ENCODE measurements around the gene LAMB4. TPM values are rescaled to one million over a fixed set of nuclear protein-coding genes. Genes with fewer than 3 reads are reported as not detected.

Gene LAMB4
- polyA plus RNA-seq, 1 experiment = 0.20 TPM

- no peak for DNase-seq (ENCODE audit: low read depth)
- CTCF ChIA-PET = interaction anchor here (1.9 kb wide), 1 partner anchor 42 kb away, joined by 4 read pairs; no protein-coding TSS in a partner anchor
- POLR2A ChIA-PET = no interaction called here
- H3K4me3 ChIP-seq (ENCODE audit: low read depth, low read length) = no peak overlapping the region
- TF ChIP-seq CTCF (IDR thresholded peaks at IDR 0.05; ENCODE audit: insufficient read depth, low read depth, low read length) = no peak
- no peaks in the 10 kb centered on the region for H3K36me3 ChIP-seq (ENCODE audit: control insufficient read depth, insufficient read depth, low read length)
- H3K27me3 ChIP-seq (ENCODE audit: control insufficient read depth, insufficient read depth, low read length) = no peaks in the 10 kb centered on the region
Observed at GRCh38 chr7:108103558-108104298, 26.4 kb downstream of the LAMB4 start.

GRCh38 chr7:108102671-108103312 is 27.4 kb downstream of the LAMB4 start:
- no peaks in the 10 kb centered on the region for H3K27me3 ChIP-seq (ENCODE audit: control insufficient read depth, insufficient read depth, low read length)
- H3K4me3 ChIP-seq (ENCODE audit: low read depth, low read length) = no peak overlapping the region
- H3K36me3 ChIP-seq (ENCODE audit: control insufficient read depth, insufficient read depth, low read length) = no peaks in the 10 kb centered on the region
- DNase-seq (ENCODE audit: low read depth) = no peak
- ChIA-PET CTCF (interaction anchor here (1.9 kb wide), 1 partner anchor 43 kb away, joined by 4 read pairs; no protein-coding TSS in a partner anchor), POLR2A (no interaction called here)
- TF ChIP-seq CTCF (IDR thresholded peaks at IDR 0.05; ENCODE audit: insufficient read depth, low read depth, low read length) = no peak

- ChIA-PET POLR2A (no interaction called here), CTCF (no interaction called here)
- TF ChIP-seq CTCF (IDR thresholded peaks at IDR 0.05; ENCODE audit: insufficient read depth, low read depth, low read length) = no peak
- Histone ChIP-seq H3K36me3 (ENCODE audit: control insufficient read depth, insufficient read depth, low read length) (no peaks in the 10 kb centered on the region), H3K27me3 (ENCODE audit: control insufficient read depth, insufficient read depth, low read length) (no peaks in the 10 kb centered on the region), H3K4me3 (ENCODE audit: low read depth, low read length) (no peak overlapping the region)
- no peak for DNase-seq (ENCODE audit: low read depth)
Observed at GRCh38 chr7:108101759-108102158, 28.4 kb downstream of the LAMB4 start.

GRCh38 chr7:108099713-108100112 is 30.4 kb downstream of the LAMB4 start:
- TF ChIP-seq CTCF (IDR thresholded peaks at IDR 0.05; ENCODE audit: insufficient read depth, low read depth, low read length) = no peak
- POLR2A ChIA-PET = no interaction called here
- CTCF ChIA-PET = interaction anchor here (1.7 kb wide), 1 partner anchor 14 kb away, joined by 4 read pairs; no protein-coding TSS in a partner anchor
- Histone ChIP-seq H3K36me3 (ENCODE audit: control insufficient read depth, insufficient read depth, low read length) (no peaks in the 10 kb centered on the region), H3K4me3 (ENCODE audit: low read depth, low read length) (no peak overlapping the region), H3K27me3 (ENCODE audit: control insufficient read depth, insufficient read depth, low read length) (no peaks in the 10 kb centered on the region)
- DNase-seq (ENCODE audit: low read depth) = peak; percentile 57

GRCh38 chr7:108097703-108098102 is 32.5 kb downstream of the LAMB4 start:
- CTCF ChIA-PET = interaction anchor here (1.2 kb wide), 1 partner anchor 16 kb away, joined by 3 read pairs; no protein-coding TSS in a partner anchor
- POLR2A ChIA-PET = no interaction called here
- Histone ChIP-seq H3K4me3 (ENCODE audit: low read depth, low read length) (no peak overlapping the region), H3K27me3 (ENCODE audit: control insufficient read depth, insufficient read depth, low read length) (no peaks in the 10 kb centered on the region), H3K36me3 (ENCODE audit: control insufficient read depth, insufficient read depth, low read length) (no peaks in the 10 kb centered on the region)
- peak; percentile 13; the same call in 1 of the 2 replicates for TF ChIP-seq CTCF (IDR thresholded peaks at IDR 0.05; ENCODE audit: insufficient read depth, low read depth, low read length)
- no peak for DNase-seq (ENCODE audit: low read depth)
